GM21423 (cell line): ENCODE measurements around the gene STK35.

Source experiments
- ATAC-seq: cut with Tn5 transposase; IDR thresholded peaks from one replicate; pipeline ENCODE4 v1.9.1; 2021; ENCODE audit warnings: mild to moderate bottlenecking, moderate library complexity; ENCODE audit not compliant: unreplicated experiment

The STK35 gene

GRCh38 chr20:2101057-2101864 is at the start of gene STK35:
Gene STK35 (plus strand): TSS chr20:2101827. CDS start chr20:2101882, 55 bp downstream.
- peak; percentile 36 for ATAC-seq

- ATAC-seq: no peak
Measured at GRCh38 chr20:2051946-2052345, 49.7 kb upstream of the STK35 start.

- no peak for ATAC-seq
Measured at GRCh38 chr20:2052741-2053140, 48.9 kb upstream of the STK35 start.

DNA sequence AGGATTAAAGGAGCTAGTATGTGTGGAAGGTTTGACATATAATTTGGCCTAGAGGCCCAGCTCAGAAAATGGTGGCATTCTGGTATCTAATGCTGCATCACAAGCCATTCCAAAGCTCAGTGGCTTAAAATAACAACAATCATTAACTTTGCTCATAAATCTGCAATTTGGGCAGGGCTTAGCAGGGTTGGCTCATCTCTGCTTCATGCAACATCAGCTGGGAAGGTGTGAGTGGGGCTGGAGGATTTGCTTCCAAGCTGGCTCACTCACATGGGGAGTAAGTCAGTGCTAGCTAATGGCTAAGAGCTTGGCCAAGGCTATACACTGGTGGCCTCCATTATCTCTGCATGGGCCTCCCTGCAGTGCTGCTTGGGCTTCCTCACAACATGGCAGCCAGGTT is 48.0 kb upstream of the STK35 start:
- ATAC-seq: no peak

GRCh38 chr20:2054911-2055310 is 46.7 kb upstream of the STK35 start:
- no peak for ATAC-seq

DNA sequence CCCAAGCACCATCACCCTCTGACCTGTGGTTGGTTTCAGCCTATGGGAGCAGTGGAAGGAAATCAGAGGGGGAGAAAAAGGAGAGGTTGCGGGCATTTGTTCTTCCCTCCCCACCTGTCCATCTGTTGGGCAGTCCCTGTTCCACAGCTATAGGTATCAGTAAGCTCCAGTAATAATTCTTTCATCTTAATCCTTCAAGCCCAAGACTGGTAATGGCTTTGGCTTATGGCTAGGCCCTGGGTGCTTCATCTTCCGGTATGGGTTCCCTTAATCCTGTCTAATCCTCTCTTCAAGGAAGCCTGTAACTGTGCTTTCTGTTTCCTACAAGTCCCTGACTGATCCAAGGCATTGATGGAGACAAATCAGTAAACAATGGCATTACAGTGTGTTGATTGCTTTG is 42.2 kb upstream of the STK35 start:
- no peak for ATAC-seq

DNA sequence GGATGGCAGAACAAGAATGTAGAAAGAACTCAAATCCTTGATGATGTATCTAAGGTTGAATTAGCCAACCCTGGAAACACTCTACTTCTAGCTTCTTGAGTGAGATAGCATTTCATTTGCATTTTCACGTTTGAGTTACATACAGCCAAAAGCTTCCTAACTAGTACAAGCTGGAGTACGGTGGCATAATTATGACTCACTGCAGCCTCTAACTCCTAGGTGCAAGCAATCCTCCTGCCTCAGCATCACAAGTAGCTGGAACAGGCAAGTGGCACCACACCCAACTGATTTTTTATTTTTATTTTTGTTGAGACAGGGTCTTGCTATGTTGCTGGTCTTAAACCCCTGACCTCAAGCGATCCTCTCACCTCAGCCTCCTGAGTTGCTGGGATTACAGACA is 36.5 kb upstream of the STK35 start:
- ATAC-seq: no peak

DNA sequence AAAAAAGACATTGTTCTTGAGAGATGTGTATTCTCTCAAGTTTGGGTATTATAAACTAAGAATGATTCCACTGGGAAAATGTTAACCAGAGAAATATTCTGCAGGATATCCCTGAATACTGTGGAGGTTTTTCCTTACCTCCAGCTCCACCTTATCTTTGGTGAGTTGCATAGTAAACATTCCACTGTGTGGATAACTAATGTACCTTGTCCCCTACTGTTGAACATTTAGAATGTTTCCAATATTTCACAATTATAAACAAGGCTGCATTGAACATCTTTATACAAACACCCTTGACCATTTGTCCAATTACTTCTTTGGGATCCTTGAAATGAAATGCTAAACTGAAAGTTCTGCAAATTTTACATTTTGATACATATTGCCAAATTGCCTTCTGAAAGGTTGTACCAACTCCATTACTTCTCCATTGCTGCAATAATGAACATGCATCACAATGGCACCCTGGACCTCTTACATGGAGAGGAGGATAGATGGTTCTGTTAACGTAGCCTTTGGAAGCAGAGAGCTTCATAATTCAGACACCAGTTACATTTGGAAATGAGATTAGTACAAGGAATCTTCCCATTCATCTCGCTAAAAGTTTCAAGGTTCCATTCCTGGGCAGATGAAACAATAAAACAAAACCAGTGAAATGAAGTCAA is 35.0 kb upstream of the STK35 start:
- ATAC-seq: no peak

- ATAC-seq: no peak
Measured at GRCh38 chr20:2080532-2081224, 20.9 kb upstream of the STK35 start.

GRCh38 chr20:2084703-2085102 is 16.9 kb upstream of the STK35 start:
- no peak for ATAC-seq

DNA sequence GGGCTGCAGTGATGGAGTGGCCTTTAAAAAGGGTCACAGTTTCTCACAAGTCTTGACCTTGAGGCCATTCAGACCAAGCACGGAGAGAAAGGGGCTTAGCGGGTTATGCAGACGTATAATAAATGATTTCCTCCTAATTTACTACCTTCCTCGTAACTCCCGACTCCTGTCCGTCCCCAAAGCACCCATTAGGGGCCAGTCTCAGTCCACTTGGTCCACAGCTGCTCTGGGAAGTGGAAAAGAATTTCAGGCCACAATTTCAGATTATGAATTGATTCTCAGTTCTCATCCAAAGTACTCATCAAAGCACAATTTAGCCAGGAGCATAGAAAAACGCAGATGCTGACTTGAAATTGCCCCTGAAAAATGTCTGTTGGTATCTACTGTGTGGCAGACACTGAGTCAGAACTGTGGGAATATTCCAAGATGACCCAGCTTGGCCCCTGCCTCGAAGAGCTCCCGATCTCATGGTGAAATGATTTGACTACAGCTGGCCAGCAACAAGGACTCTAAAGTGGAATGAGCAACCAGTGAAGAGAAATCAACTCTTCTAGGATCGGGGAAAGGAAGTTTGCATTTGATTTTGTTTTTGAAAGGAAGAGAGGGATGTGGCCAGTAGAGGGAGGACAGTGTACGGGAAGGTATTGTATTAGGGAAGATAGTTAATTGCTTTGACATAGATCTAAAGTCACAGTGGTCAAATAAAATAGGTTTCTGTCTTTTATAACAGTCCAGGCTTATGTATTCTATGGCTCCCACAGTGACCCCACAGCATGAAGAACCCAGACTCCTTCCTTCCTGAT is 15.2 kb upstream of the STK35 start:
- ATAC-seq: no peak

- no peak for ATAC-seq
Measured at GRCh38 chr20:2086980-2087377, 14.6 kb upstream of the STK35 start.

DNA sequence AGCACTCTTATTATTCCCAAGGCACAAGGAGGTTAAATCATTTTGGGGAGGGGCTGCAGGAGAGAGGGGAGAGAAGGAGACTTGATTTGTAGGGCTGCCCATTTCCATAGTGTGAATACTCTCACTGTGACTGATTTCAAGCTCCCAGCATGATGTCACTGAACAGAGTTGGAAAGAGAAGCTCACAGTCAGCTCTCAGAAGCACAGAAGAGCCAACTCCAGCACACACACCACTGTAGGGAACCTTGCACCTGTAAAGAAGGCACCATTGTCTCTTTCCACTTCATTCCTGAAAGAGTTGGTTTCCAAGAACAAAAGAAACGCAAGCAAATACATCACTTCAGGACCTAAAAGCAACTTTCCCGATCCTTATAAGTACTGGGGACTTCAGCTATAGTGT is 12.7 kb upstream of the STK35 start:
- no peak for ATAC-seq

- no peak for ATAC-seq
Measured at GRCh38 chr20:2089447-2089846, 12.2 kb upstream of the STK35 start.

DNA sequence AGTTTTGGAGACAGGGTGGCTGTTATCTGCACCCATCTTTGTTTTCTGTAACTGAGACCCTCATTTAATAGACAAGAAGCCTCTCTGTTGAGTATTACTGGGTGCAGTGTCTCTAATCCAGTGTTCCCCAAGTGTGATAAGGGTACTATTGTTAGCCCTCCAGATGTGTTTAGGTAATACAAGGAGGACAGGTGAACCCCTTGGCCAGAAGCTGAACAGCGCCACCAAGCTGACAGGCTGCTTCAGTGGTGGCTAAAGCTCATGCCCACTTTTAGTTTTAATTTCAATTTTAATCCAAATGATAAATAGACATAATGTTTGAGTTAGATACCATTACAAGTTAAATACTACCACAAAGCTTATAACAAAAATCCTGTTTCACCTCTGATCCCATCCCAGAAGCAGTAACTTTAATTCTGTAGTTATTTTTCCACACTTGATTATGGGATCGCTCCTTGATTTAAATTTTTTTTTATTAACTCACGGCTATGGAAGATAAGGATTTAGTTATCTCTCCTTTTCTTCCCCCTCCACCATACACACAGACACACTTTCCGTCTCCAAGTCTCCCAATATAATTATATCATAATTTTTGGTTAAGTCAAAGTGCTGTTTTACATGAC is 8.4 kb upstream of the STK35 start:
- no peak for ATAC-seq

DNA sequence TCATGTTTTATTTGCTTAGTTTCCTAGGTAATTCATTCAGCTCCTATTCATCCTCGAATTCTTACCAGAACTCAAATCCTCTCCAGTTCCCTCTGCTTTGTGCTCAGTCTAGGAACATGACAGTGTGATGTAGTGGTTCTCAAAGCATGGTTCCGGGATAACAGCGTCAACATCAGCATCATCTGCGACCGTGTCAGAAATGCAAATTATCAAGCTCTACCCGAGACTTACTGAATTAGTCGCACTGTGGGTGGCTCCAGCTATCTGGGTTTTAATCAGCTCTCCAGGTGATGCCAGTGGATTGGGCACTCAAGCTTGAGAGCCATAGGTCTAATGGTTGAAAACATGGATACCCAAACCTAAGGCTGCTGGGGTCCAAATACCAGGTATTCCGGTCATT is 7.7 kb upstream of the STK35 start:
- no peak for ATAC-seq

DNA sequence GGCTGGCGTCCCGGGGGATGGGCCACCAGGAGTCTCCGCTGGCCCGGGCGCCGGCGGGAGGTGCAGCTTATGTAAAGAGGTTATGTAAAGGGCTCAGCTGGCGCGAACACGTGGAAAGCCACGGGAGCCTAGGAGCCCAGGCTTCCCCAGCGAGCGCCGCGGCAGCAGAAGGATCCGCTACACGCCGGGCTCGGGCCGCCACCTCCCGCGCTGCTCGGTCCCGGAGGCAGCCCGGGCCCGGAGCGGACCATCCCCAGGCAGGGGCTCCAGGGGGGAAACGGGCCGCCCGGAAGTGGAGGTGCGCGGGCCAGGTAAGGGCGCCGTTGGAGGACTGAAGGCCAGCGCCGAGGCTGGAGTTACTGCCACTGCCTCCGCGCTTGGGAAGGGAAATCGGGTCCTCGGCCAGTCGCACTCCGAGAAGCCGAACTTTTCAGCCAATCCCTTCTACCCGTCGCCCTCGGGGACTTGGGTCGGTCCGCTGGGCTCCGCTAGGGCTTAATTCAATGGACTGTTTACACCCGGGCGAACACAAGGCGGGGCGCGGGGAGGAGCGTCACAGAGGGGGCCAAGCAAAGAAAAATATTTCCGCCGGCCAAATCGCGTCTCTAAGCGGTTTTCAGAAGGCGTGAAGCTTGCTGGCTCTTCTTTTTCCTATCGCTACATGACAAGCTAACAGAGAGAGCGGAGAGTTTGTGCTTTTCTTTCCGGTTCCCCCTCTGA is 398 bp downstream of the STK35 start:
- ATAC-seq: peak; percentile 71

DNA sequence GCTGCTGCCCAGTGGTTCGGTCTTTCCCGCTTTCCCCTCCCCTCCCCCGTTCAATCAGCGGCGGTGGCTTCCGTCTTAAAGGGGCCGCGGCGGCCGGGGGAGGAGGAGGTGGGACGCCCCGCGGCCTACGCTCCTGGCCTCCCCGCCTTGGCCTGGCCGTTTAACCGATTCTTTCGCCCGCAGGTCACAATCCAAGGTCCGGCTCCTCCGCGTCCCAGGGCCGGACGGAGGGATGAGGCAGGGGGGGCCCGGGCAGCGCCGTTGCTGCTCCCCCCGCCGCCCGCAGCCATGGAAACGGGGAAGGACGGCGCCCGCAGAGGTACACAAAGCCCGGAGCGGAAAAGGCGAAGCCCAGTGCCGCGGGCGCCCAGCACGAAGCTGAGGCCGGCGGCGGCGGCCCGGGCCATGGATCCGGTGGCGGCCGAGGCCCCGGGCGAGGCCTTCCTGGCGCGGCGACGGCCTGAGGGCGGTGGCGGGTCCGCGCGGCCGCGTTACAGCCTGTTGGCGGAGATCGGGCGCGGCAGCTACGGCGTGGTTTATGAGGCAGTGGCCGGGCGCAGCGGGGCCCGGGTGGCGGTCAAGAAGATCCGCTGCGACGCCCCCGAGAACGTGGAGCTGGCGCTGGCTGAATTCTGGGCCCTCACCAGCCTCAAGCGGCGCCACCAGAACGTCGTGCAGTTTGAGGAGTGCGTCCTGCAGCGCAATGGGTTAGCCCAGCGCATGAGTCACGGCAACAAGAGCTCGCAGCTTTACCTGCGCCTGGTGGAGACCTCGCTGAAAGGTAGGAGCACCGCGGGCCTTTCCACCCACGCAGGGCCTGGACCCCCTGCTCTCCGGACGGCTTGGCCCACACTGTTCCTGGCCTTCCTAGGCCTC is 1.2 kb downstream of the STK35 start:
- peak; percentile 60 for ATAC-seq
